Measurements from ENCODE around the gene ATP9A.

- no peak for TF ChIP-seq JUND (IDR thresholded peaks at IDR 0.05; ENCODE audit: low read depth, low read length)
- no peak for TF ChIP-seq CBFB (IDR thresholded peaks at IDR 0.05; ENCODE audit: low read depth)
- TF ChIP-seq CTCF (IDR thresholded peaks at IDR 0.05 in 2 of 3, conservative IDR thresholded peaks at IDR 0.05 in 1 of 3; ENCODE audit: control insufficient read depth in 2 of 3, extremely low read depth in 1 of 3, insufficient read depth in 1 of 3, low read depth in 3 of 3, low read length in 3 of 3) = no peak
- TF ChIP-seq EP300 (IDR thresholded peaks at IDR 0.05; ENCODE audit: borderline replicate concordance in 1 of 2, control insufficient read depth in 1 of 2, low read depth in 2 of 2, low read length in 2 of 2) = no peak
- TF ChIP-seq SUZ12 (IDR thresholded peaks at IDR 0.05; ENCODE audit: unreplicated experiment) = no peak
- TF ChIP-seq TAF1 (IDR thresholded peaks at IDR 0.05; ENCODE audit: borderline replicate concordance, low read depth, low read length) = no peak
- TF ChIP-seq EED (IDR thresholded peaks at IDR 0.05; ENCODE audit: low read depth) = no peak
- TF ChIP-seq NFYB (IDR thresholded peaks at IDR 0.05; ENCODE audit: insufficient read depth, low read depth, low read length) = no peak
- TF ChIP-seq POLR2A (IDR thresholded peaks at IDR 0.05; ENCODE audit: low read depth, low read length) = no peak
- TF ChIP-seq RBBP5 (conservative IDR thresholded peaks at IDR 0.05) = no peak
Observed at GRCh38 chr20:51654060-51654459, 114.1 kb downstream of the ATP9A start.

All from GM12878 (cell line).